GM23338 (cell line): ENCODE measurements around the gene MORC3.

Experiments
- CTCF ChIP-seq, 2 experiments: fragments of 200-600 bp in 1 of 2; sonication (generic) in 1 of 2; conservative IDR thresholded peaks; 2 replicates each; pipeline versions ENCODE4 v1.5.1 to v1.6.1; 2016 to 2017; ENCODE audit warnings: antibody characterized with exemption in 2 of 2, low read depth in 2 of 2, mild to moderate bottlenecking in 2 of 2, moderate library complexity in 1 of 2
- EZH2 ChIP-seq: fragments of 200-600 bp; sonication (generic); IDR thresholded peaks from one replicate; pipeline ENCODE4 v1.8.0; 2017; ENCODE audit warnings: antibody characterized with exemption, mild to moderate bottlenecking, low read depth; ENCODE audit not compliant: unreplicated experiment
- EZH2phosphoT487 ChIP-seq: fragments of 200-600 bp; sonication (generic); IDR thresholded peaks from one replicate; pipeline ENCODE4 v1.8.1; 2018; ENCODE audit warnings: antibody characterized with exemption; ENCODE audit not compliant: unreplicated experiment
- POLR2AphosphoS5 ChIP-seq: IDR thresholded peaks from 2 replicates; pipeline ENCODE4 v1.6.1; 2016; ENCODE audit warnings: antibody characterized with exemption, low read depth
- REST ChIP-seq: IDR thresholded peaks from one replicate; pipeline ENCODE4 v1.6.1; 2018; ENCODE audit warnings: antibody characterized with exemption; ENCODE audit not compliant: unreplicated experiment

GRCh38 chr21:36347962-36348328 is 27.9 kb downstream of the MORC3 start:
- TF ChIP-seq CTCF (conservative IDR thresholded peaks at IDR 0.05; ENCODE audit: low read depth in 2 of 2) (no peak), EZH2 (no peak), REST (no peak), POLR2AphosphoS5 (no peak), EZH2phosphoT487 (no peak)
